ENCODE data around the gene ZNF681.

The ZNF681 gene

GRCh38 chr19:23699521-23699860, 59.2 kb downstream of the ZNF681 start:
- TF ChIP-seq TAF1 (IDR thresholded peaks at IDR 0.05; ENCODE audit: borderline replicate concordance, insufficient read depth, low read length) (no peak), SIN3A (IDR thresholded peaks at IDR 0.05; ENCODE audit: borderline replicate concordance, insufficient read depth, low read length) (no peak), POLR2AphosphoS5 (IDR thresholded peaks at IDR 0.05; ENCODE audit: low read depth, low read length) (no peak), FOXP2 (optimal IDR thresholded peaks at IDR 0.05; ENCODE audit: borderline replicate concordance, extremely low read depth, extremely low read length, insufficient read depth) (no peak), REST (IDR thresholded peaks at IDR 0.05; ENCODE audit: insufficient read depth in 1 of 2, low read depth in 2 of 2, low read length in 2 of 2) (no peak)

- TF ChIP-seq POLR2AphosphoS5 (IDR thresholded peaks at IDR 0.05; ENCODE audit: low read depth, low read length), result no peak
- no peak for TF ChIP-seq REST (IDR thresholded peaks at IDR 0.05; ENCODE audit: insufficient read depth in 1 of 2, low read depth in 2 of 2, low read length in 2 of 2)
- no peak for TF ChIP-seq TAF1 (IDR thresholded peaks at IDR 0.05; ENCODE audit: borderline replicate concordance, insufficient read depth, low read length)
- no peak for TF ChIP-seq FOXP2 (optimal IDR thresholded peaks at IDR 0.05; ENCODE audit: borderline replicate concordance, extremely low read depth, extremely low read length, insufficient read depth)
- no peak for TF ChIP-seq SIN3A (IDR thresholded peaks at IDR 0.05; ENCODE audit: borderline replicate concordance, insufficient read depth, low read length)
Observed at GRCh38 chr19:23698711-23699520, 59.8 kb downstream of the ZNF681 start.
